ENCODE data around the gene RAMP3.
"Not testable (repeated sequence)": the region's sequence is repeated elsewhere in the genome, so short reads cannot be mapped to it uniquely, and the experiment has no call there.

Gene RAMP3

DNA sequence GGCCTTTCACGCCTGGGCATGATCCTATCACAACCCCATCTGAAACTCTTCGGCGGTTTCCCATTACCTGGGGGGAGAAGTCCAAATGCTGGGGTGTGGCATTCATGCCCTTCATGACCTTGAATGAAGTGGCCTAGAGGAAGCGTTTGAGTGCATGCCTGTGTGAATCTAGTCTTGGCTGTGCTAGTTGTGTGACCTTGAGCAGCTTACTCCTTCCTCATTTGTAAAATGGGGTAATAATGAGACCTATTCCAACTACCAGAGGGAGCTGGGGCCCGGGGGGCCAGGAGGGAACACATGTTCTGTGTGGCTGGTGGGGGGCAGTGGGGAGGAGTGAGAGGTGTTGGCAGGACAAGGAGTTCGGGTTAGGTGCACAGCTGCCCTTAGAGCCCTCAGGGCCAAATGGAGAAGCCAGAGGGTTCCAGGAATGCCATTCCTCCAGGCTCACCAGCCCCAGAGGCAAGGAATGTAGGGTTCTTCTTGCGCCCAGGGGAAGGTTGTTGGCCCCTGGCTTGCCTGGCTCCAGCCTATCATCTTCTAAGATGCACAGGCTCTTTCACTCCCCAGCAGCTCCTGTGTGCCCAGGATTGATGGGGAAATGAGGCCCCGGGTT is 24.8 kb upstream of the RAMP3 start:
- no peak for DNase-seq

DNA sequence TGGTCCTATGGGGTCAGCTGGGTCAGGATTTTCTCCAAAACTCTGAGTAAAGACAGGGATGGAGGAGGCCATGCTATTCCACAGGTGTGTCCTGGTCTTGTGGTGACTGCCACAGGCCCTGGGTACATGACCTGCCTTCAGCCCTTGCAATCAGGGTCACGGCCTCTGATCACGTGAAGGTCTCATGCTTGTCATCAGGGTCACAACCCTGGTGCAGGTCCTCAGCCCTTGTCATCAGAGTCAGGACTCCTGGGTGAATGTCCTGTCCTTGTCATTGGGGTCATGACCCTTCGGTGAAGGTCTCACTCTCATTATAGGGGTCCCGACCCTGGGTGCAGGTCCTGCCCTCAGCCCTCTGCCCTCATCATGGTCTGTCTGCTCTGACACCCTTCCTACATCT is 24.2 kb upstream of the RAMP3 start:
- no peak for DNase-seq

DNA sequence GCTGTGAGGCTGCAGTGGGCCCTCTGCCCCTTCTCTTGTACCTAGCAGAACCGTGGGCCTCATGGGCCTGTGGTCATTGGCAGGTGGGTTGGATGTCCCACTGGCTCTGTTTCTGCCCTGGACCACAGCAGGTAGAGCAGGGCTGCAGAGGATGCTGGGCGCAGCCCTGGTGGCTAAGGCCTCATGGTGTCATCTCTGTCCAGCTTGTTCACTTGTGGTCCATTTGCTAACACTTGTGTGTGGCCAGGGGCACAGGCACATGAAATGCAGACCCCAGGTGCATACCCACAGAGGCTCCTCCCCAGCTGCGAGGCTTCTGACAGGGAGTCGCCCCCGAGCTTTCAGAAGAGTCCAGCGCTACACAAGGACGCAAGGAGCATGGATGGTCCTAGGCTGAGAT is 23.7 kb upstream of the RAMP3 start:
- no peak for DNase-seq

DNA sequence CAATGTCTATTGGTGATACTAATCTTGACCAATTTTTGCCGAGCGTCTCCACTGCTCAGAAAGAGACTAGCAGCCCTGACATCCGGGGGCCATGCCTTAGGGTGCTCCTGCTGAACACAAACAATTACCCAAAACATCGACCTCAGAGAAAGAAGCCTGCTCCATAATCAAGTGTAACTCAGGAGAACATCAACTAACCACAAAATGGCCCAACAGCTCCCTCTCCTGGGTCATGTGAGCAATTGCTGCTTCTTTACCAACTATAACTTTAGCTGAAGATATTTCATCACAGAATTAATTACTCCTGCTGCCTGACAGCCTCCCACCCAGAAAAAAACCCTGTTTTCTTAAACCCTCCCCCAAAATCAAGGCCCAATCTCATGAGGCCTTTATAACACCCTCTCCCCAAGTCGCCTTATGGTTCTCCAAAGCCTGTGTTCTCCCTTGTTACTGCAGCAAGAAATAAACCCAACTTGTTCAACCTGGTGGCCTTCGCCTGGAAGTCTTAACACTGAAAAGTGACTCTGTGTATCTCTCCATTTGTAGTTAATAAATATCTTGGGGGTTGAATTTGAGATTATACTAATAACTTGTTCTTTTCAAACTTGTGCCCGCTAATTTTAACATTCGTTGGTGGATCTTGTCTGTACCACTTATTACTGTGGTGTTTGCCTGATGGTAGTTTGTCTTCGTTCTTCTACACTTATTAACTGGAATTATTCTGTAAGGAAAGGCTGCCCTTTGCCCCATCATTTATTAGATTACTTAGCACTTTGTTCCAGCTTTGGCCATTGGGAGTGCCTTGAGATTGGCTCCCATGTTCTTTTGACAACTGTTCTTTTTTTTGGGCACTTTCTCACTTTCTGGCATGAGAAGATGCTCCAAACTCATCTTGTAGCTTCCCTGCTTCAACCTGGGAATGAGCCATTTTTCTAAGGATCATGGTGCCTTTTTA is 21.2 kb upstream of the RAMP3 start:
- DNase-seq = peak; percentile 79

DNA sequence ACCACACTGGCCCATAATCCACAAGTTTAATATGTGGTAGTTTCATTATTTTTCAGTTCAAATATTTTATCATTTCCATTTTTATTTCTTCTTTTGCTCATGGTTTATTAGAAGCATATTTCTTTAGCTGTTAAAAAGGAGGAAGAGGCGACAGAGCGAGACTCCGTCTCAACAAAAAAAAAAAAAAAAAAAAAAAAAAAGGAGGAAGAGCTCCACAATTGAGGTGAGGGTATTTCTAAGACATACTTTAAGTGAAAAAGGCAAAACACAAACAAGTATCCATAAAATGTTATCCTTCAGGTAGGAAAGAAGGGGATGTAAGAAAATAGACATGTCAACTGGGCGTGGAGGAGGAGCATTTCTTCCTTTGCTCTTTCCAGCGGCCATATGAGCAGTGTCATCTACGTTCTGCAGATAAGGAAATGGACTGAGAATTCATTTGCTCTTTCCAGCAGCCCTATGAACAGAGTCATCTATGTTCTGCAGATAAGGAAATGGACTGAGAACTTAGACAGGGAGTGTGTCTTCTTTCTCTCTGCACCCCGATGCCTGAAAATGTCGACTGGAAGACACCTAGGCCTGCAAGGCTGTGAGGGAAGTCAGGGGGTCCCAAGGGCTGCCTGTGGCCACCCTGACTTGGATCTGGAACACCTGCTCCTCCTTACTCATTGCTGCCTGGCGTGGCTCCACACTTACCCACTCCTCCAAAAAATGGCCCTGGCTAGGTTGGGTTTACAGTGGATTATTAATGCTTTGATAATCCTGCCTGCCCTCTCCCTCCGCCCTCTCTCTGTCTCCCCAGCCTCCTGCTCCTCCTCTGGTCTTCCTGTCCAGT is 18.9 kb upstream of the RAMP3 start:
- no peak for DNase-seq

DNA sequence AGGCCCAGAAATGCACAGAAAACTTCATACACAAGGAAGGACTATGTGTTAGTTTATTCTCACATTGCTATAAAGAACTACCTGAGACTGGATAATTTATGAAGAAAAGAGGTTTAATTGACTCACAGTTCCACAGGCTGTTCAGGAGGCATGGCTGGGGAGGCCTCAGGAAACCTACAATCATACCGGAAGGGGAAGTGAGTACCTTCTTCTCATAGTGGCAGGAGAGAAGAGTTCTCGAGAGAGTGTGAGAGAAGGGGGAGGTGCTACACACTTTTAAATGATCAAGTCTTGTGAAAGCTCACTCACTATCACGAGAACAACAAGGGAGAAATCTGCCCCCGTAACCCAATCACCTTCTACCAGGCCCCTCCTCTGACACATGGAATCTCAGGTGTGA is 16.8 kb upstream of the RAMP3 start:
- DNase-seq = no peak

DNA sequence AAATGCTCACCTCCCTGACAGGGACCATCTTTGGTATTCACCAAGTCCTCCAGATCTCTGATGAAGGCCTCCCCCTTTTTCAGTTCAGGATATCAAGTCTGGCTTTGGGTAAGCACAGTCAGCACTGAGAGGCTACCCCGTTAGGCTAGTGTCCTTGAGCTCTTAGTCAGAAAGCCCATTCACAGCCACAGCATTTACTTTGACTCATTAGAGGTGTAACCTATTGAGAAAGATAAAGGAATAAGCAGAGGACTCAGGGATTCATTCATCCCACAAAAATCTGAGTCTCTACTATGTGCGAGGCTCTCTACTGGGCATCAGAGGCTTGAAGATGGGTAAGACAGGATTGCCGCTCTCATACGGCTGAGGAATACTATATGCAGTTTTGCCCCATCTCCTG is 14.0 kb upstream of the RAMP3 start:
- no peak for DNase-seq

DNA sequence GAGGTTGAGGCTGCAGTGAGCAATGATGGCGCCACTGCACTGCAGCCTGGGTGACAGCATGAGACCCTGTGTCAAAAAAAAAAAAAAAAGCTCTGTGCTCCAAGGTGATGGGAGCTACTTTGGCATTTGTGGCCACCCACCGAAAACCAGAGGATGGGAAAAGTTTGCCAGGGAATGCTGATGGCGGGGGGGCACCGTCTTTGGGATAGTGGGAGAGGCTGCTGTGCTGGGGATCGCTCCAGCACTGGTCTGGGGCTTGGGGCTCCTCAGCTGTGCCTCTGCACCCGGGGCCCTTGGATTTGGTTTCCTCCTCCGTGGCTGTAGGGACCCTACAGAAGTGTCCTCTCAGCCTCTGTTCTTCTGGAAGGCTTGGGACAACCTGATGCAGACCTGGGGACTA is 11.7 kb upstream of the RAMP3 start:
- no peak for DNase-seq

DNA sequence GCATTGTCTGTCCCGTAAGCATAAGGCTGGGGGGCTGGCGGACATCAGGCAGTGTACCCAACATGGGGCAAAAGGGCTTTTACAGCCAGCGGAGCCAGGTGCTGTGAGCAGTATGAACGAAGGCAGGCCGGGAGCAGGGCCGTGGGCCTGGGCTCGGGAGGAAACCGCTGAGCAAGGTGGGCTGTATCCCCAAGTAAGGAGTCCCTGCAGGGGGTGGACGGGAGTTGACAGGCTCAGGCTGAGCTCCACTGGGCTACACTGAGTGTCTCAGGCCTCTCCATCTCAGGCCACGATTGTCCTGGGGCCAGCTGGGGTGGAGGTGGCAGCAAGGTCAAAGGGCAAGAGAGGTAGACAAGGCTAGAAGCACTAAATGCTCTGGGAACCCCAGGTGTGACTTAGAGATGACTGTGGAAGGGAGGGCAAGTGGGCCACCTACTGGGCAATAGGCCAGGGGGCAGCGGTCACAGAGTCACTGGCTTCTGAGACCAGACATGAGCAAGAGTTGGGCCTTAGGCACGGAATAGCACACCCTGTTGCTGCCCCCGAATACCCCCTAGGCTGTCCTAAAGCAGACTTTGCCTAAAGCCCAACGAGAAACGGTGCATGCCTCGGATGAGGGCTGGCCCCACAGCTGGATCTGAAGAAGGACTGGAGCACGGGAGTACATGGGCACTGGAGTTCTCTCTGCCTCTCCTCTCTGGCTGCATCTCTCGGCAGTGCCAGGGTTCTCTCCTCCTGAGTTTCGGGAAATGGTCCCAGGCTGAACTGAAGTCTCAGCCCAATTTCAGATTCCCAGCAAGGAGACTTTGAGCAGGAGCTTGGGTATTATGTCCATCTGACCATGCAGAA is 10.8 kb upstream of the RAMP3 start:
- DNase-seq = no peak

DNA sequence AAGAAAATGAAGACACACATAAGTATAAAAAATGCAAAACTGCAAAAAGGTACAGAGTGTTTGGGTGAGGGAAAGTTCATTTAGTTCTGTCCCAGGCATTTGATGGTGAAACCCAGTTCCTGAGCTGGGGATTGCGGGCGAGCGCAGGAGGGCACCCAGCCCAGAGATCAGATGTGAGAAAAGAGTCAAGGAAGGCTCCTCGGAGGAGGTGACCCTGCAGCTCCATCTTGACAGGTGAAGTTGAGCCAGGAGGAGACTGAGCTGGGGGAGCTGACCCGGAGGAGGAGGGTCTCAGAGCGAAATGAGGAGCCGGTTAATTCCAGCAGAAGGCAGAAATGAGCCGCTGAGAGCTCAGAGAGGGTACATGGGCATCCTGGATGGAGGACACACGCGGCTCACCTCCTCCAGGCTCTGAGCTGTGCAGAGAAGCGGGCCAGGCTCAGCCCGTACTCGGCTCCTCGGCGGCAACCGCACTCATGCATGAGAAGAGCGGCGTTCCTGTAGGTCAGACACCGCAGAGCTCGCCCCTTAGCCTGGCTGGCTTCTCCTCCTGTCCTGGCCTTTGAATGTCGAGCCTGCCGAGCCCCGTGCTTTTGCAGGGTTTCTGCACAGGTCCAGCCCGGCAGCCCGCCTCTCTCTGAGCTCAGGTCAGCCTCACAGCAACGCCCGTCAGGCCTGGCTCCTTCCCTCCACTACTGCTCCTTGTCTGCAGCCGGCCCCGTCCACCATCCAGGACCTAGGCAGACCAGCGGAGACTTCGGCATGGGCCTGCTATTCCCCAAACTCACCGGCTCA is 9.5 kb upstream of the RAMP3 start:
- no peak for DNase-seq

DNA sequence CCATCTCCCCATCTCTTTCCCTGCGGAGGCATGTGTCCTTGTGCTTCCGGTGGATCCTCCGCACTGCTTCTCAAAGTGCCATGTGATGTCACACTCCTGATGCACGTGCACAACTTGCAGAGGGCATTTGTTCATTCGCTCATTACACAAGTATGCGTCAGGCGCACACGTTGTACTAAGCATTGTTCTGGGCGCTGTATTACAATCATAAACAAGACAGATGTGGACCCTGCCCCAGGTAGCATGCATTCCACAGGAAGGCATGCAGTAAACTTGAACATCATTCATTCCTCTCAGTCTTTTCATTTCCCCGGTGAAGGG is 9.0 kb upstream of the RAMP3 start:
- DNase-seq = no peak

DNA sequence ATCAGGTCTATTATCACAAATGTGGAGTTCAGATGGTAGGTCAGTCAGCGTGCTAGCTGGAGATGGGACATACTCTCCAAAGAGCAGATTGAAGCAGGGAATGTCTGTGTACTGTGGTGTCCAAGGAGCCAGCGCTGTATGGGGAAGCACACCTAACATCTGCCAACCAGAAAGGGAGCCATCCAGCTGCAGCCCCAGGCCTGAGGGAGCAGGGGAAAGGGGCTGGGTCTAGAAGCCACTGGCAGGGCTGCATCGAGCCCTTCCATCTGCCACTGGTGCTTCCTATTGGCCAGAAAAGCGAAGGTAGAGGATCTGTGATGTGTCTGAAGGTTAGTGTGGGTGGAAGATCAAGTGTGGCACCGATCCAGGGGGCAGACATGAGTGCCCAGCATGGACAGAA is 8.0 kb upstream of the RAMP3 start:
- no peak for DNase-seq

DNA sequence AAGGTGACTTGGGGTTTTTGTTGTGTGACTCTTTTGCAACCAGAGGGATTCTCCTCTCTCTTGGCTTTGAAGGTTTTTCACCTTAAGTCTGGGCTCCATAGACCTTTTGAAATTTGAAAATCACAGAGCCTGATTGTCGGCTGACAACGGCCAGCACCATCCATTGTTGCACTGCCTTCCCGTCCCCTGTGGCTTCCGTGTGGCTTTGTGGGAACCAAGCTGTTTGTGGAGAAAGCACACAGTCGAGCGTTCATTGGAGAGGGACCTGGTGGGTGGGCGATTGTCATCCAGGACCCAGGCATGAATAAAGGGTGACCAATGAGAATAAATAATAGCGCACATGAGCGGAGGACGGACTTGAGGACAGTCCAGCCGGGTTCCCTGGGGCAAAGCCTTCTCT is 7.4 kb upstream of the RAMP3 start:
- no peak for DNase-seq

DNA sequence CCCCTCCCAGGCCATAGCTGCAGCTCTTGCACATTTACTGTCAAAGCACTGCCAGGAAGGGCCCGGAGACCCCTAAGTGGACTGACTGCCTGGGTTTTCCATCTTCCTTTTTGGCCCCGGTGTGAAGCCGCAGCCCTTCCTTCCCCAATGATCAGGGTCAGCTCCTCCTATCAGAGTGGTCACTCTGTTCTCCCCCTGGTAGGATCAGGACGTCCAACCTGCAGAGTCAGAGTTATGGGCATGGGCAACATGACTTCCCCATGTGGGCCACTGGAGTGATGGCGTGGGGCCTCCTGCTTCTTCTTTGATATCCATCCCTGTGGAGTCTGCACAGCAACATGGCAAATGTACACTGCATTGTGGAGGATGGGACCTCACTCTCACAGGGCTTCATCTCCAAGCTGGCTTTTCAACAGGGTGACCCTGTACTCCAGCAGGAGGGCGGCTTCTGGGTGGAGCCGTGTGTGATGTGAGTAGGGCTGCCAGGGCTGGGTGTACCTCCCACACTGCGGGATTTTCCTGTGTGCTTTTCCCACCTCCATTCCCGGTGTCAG is 6.4 kb upstream of the RAMP3 start:
- DNase-seq = no peak

DNA sequence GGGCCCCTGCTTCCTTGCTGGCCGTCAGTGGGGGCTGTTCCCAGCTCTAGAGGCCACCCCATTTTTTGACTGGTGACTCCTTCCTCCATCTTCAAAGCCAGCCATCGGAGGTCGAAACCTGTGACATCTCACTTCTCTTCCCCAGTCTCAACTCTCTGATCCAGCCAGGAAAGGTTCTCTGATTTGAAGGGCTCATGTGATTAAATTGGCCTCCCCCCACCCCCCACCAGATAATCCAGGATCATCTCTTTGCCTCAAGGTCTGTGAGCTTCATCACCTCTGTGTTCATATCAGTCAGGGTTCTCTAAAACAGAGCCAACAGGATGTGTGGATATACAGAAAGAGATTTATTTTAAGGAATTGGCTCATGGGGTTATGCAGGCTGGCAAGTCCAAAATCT is 5.6 kb upstream of the RAMP3 start:
- DNase-seq = no peak

DNA sequence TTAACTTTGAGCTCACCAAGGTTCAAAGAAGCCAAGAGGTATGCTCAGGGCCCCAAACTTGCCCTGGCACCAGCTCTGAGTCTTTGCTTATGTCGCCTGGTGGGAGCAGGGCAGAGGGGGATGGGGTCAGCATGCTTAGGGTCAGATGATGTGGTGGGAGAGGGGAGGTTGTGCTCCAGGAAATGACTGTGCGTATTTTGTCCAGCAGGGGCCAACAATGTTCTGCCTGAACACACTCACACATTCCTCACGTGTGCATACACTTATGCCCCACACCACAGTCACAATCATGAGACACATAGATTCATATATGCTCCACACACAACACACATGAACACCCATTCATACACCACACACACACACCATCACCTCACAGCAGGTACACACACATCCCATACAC is 4.4 kb upstream of the RAMP3 start:
- no peak for DNase-seq

DNA sequence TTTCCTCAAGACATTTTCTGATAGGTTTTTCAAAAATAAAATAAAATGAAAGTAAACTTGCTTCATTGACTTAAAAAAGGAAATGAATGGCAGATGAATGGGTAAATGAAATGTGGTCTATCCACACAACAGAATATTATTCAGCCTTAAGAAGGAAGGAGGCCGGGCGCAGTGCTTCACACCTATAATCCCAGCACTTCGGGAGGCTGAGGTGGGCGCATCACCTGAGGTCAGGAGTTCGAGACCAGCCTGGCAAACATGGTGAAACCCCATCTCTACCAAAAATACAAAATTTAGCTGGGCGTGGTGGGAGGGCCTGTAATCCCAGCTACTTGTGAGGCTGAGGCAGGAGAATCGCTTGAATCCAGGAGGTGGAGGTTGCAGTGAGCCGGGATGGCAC is 3.7 kb upstream of the RAMP3 start:
- DNase-seq = not testable (repeated sequence)

DNA sequence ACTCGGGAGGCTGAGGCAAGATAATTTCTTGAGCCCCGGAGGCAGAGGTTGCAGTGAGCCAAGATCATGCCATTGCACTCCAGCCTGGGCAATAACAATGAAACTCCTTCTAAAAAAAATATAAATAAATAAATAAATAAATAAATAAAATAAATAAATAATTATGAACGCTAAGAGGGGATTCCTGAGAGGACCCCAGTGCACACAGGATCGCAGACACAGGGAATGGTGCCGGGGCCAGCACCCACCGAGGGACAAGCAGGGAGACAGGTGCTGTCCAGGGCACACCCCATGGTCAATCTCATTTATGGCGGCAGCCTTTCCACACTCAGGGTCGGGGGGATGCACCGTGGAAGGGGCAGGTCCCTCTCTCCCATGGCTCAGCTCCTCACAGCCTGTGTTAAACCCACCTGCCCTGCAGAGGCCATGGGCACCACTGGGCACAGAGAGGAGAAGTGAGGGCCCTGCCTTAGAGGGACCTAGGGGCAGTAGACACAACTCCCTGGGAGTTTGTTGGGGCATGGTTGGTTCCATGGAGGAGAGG is 2.2 kb upstream of the RAMP3 start:
- DNase-seq = no peak

DNA sequence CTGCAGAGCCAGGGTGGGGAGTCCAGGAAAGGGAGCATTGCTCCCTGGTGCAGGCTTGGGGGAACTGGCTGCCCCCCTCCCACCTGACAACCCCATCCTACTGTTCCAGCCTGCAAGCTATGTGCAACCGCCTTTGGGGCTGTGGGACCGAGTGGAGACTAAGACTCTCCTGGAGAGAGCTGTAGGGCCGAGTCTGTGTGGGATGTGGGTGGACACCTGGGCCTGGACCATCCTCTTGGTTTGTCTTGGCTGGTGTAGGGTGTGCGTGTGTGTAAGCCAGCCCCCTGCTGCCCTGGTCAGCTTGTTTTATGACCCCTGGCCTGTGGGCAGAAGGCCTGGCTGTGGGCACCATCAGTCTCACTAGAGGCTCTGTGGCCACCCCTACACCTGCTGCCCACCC is 1.6 kb upstream of the RAMP3 start:
- DNase-seq = no peak

DNA sequence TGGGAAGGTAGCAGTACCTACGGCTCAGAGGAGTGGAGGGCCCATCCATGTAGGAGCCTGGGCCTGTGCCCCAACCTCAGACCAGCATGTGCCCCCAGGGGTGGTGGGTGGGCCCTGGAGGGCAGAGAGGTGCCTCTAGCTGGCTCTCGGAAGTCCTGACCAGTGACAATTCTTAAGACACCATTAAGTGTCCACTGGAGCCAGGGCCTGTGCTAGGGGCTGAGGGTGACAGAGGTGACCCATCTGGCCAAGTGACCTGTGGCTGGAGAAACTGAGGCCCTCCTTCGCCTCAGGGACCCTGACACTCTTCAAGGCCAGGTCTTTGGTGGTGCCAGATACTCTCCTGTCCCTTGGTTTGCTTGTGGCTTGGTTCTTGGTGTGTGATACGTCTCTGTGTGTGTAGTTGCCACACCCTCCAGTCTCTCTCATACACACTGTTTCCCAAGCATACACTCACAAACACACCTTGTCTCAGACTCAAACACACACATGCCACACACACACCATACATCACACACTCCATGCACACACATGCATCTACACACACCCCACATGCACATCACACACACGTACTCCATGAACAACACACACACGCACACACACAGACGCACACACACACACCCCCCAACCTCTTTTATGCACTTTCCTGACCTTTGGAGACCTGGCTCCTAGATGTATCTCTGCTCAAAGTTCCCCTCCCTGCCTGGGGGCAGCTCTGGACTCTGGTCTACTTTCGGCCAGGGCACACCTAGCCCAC is 897 bp upstream of the RAMP3 start:
- no peak for DNase-seq

DNA sequence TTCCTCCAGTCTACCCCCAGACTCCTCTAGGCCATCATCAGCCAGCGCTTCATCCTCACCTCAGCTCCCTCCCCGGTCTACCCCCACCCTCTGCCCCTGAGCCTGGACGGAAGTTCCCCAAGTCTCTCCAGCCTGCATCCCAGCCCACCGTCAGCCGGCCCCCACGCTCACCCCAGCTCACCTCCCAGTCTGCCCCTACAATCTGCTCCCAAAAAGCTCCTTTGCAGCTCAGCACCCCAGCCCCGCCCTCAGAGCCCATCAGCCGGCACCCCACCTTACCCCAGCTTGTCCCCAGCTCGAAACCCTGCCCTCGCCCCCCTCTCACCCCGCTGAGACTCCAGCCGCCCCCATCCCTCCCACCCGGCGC is 322 bp upstream of the RAMP3 start:
- DNase-seq = no peak

Data from midbrain (tissue), 1 donor.